Neural cell (in vitro differentiated cells): ENCODE measurements around the gene ARHGEF17.

ENCODE experiments used
- CTCF ChIP-seq: fragments of 450-650 bp; IDR thresholded peaks from 2 replicates; pipeline ENCODE4 v1.5.1; 2014; ENCODE audit warnings: antibody characterized with exemption, mild to moderate bottlenecking, moderate library complexity; ENCODE audit not compliant: poor library complexity, severe bottlenecking
- POLR2AphosphoS5 ChIP-seq: IDR thresholded peaks from 2 replicates; pipeline ENCODE4 v1.6.1; 2012

GRCh38 chr11:73411031-73411430 is 103.0 kb downstream of the ARHGEF17 start:
- no peak for TF ChIP-seq POLR2AphosphoS5
- TF ChIP-seq CTCF: no peak
